Activated naive CD4-positive, alpha-beta T cell (primary cell): ENCODE results near the gene TMEM106A.
"Not testable (repeated sequence)": the region's sequence is repeated elsewhere in the genome, so short reads cannot be mapped to it uniquely, and the experiment has no call there.

Experiments used
- DNase-seq, 4 experiments: peaks; one replicate each; lab custom pipeline; 2025; lab: John Stamatoyannopoulos, UW

The TMEM106A gene

GRCh38 chr17:43211480-43212402, at the start of gene TMEM106A:
TMEM106A (plus strand) TSS chr17:43211875; CDS start chr17:43213042, 1,167 bp downstream.
- peak; percentile 41 to 71 (median 56) for DNase-seq

GRCh38 chr17:43165971-43166370, 45.7 kb upstream of the TMEM106A start:
- not testable (repeated sequence) for DNase-seq

GRCh38 chr17:43169561-43170139, 42.0 kb upstream of the TMEM106A start:
- no peak for DNase-seq

- DNase-seq = peak; percentile 48 to 77 (median 64)
These were observed 41.4 kb upstream of the TMEM106A start for GRCh38 chr17:43170140-43170765.

GRCh38 chr17:43170766-43171585, 40.7 kb upstream of the TMEM106A start, which contains the start of gene NBR1:
NBR1 (plus strand) TSS chr17:43171214; CDS start chr17:43175800, 4,586 bp downstream.
- peak; percentile 64 to 86 (median 80) for DNase-seq

- DNase-seq = no peak
These were observed 39.8 kb upstream of the TMEM106A start for GRCh38 chr17:43171586-43172487.

GRCh38 chr17:43175213-43176118, 36.2 kb upstream of the TMEM106A start:
- no peak for DNase-seq

- DNase-seq = no peak
These were observed 35.5 kb upstream of the TMEM106A start for GRCh38 chr17:43176119-43176570.

GRCh38 chr17:43183921-43184320, 27.8 kb upstream of the TMEM106A start:
- DNase-seq = no peak

GRCh38 chr17:43186656-43187055, 25.0 kb upstream of the TMEM106A start:
- DNase-seq = not testable (repeated sequence)

- DNase-seq = no peak
These were observed 18.4 kb upstream of the TMEM106A start for GRCh38 chr17:43193251-43193650.

- no peak for DNase-seq
These were observed 12.0 kb upstream of the TMEM106A start for GRCh38 chr17:43199633-43200032.

GRCh38 chr17:43200127-43200526, 11.5 kb upstream of the TMEM106A start:
- DNase-seq = no peak

- not testable (repeated sequence) for DNase-seq
These were observed 8.7 kb upstream of the TMEM106A start for GRCh38 chr17:43203013-43203412.

- no peak for DNase-seq
These were observed 1.1 kb upstream of the TMEM106A start for GRCh38 chr17:43210576-43210975.

- DNase-seq = no peak
These were observed 574 bp upstream of the TMEM106A start for GRCh38 chr17:43211123-43211479.

- no peak for DNase-seq
These were observed 1.2 kb downstream of the TMEM106A start for GRCh38 chr17:43212641-43213490.

GRCh38 chr17:43213545-43213944, 1.9 kb downstream of the TMEM106A start:
- DNase-seq = no peak

GRCh38 chr17:43215341-43215740, 3.7 kb downstream of the TMEM106A start:
- DNase-seq = no peak
